HuH-7.5 (cell line): ENCODE measurements around the gene ANKRD44.

Source experiments
- DNase-seq: peaks from one replicate; pipeline ENCODE4 v3.0.0; 2011; ENCODE audit warnings: low spot score

The ANKRD44 gene

DNA sequence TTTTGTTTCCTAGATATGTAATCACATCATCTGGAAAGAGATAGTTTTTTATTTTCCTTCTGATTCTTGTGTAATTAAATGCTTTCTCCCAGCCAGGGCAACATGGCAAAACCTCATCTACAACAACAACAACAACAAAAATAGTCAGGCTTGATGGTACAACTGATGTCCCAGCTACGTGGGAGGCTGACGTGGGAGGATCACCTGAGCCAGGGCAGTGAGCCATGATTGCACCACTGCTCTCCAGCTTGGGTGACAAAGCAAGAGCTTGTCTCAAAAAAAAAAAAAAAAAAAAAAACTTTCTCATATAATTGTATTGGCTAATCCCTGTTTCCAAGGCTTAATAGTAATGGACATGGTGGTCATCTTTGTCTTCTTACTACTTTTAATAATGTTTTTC, 357.6 kb downstream of the ANKRD44 start:
- DNase-seq: no peak

DNA sequence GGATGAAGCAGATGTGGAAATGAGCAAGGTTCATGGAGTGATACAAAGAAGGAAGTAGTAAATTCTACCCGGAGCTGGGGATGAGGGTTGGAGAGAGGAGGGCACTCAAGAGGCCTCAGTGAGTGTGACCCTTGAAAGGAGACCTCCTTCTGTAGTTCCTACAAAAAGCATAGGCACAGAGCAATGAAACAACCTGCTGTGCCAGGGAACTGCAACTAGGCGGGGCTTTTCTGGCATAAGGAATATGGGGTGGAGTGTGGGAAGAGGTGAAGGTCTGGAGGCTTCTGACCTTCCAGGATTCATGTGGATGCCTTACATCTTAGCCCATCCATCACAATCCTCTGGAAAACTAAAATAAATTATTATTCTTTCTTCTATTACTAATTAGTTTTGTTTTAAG, 358.6 kb downstream of the ANKRD44 start:
- DNase-seq: no peak

DNA sequence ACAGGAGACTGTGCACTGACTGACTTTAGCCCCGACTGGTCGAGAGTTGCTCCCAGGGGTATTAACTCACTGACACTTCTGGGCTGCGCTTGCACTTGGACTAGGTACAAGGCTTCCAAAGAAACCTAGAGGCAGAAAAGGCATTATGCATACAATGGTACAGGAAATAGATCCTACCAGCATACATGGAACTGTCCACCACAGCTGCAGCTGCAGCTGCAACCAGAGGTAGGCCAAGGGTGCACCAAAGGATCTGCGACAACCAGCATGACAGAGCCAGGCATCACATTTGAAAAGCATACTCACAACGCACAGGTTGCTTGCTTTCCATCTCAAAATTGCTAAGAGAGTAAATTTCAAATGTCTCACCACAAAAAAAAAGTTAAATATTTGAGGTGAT, 361.5 kb downstream of the ANKRD44 start:
- no peak for DNase-seq

DNA sequence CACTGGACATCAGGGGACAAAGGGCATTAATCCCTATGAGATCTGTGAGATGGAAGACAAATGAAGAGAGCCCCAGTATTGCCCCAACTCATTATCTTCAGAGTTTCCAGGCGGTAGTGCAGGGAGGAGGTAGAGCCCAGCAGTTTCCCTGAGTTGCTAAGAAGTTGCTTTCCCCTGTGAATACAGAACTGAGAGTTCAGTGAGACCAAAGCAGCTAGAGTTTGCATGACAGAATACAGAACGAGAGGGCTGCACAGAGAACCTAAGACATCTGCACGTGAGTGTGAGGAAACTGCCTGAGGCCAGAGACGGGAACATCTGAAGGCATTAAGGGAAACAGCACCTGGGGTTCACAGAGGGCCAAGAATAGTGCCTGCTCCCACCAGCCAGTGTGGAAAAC, 366.0 kb downstream of the ANKRD44 start:
- DNase-seq: no peak

DNA sequence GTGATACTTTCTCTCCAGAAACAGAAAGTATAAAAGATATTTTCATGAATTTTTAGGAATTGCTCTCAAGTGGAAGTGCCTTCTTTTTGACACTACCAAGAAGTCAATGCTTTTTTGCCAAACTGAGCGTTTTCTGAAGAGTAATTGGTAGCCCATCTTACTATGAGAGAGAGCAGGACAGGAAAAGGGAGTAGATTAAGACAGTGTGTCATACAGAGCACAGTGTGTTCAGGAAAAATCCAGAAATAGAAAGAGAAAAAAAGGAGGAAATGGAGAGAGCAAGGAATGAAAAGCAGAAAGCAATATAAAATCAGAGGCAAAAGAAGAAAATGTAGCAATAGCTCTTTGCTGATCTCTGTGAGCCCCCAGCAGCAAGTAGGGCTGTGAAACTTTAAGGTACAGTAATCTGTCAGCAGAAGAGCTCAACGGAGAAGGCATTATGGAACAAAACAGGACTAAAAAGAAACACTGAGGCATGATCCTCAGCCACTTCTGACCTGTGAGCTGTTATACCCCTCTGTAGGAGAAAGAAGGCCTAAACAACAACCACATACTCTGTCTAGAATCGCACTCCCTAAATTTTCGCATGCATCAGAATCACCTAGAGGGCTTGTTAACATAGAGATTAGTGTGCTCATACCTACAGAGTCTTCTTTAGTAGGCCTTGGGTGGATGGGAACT, 369.0 kb downstream of the ANKRD44 start:
- no peak for DNase-seq

DNA sequence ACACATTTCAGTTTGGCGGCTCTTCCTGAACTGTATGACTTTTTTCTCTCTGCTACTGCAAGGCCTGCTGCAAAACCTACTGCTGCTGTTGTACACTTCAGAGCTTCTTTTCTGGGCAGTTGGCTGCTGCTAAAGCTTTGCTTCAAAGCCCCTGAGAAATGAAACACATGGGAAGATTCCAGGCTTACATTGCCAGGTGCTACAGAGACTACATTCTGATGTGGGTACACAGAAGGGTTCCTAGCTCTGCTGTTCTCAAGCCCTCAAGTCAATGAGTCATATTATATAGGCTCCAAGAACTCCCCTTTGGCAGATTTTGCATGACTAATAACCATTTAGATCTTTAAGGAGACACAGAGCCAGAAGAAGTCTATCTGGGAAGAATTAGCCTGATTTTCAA, 371.2 kb downstream of the ANKRD44 start:
- DNase-seq: no peak
